Neural cell (in vitro differentiated cells): ENCODE measurements around the gene TESMIN. TPM values are rescaled to one million over a fixed set of nuclear protein-coding genes. Genes with fewer than 3 reads are reported as not detected.

ENCODE experiments used
- H2AFZ ChIP-seq: fragments of 200-600, 300-800 bp; sonication (generic), shearing (Covaris generic); 2 replicates; pipeline ENCODE4 v1.6.0; 2014; ENCODE audit warnings: low read depth, mild to moderate bottlenecking, antibody characterized with exemption, low read length, moderate library complexity
- H3F3A ChIP-seq: fragments of 200-600 bp; shearing (Covaris generic); 2 replicates; pipeline ENCODE4 v1.6.1; 2016; ENCODE audit warnings: mild to moderate bottlenecking, moderate library complexity, mixed read lengths, antibody characterized with exemption, low read length; ENCODE audit not compliant: insufficient read depth, poor library complexity, severe bottlenecking
- H3K27ac ChIP-seq: fragments of 200-600, 300-800 bp; sonication (generic), shearing (Covaris generic); 2 replicates; pipeline ENCODE4 v1.5.1; 2014; ENCODE audit warnings: mild to moderate bottlenecking, low read length, moderate library complexity
- H3K27me3 ChIP-seq: fragments of 300-800, 200-600 bp; sonication (generic), shearing (Covaris generic); 2 replicates; pipeline ENCODE4 v1.6.0; 2014; ENCODE audit warnings: mild to moderate bottlenecking, low read depth, low read length, moderate library complexity; ENCODE audit not compliant: insufficient read depth
- H3K36me3 ChIP-seq: fragments of 300-800, 200-600 bp; sonication (generic), shearing (Covaris generic); 2 replicates; pipeline ENCODE4 v1.5.1; 2014; ENCODE audit warnings: mild to moderate bottlenecking, antibody characterized with exemption, low read length, moderate library complexity; ENCODE audit not compliant: insufficient read depth
- H3K4me2 ChIP-seq: fragments of 300-800, 200-600 bp; sonication (generic), shearing (Covaris generic); 2 replicates; pipeline ENCODE4 v1.6.0; 2014; ENCODE audit warnings: mild to moderate bottlenecking, low read length
- H3K4me3 ChIP-seq: fragments of 300-800, 200-600 bp; sonication (generic), shearing (Covaris generic); 2 replicates; pipeline ENCODE4 v1.5.1; 2014; ENCODE audit warnings: mild to moderate bottlenecking, low read length, moderate library complexity
- H3K79me2 ChIP-seq: fragments of 200-600 bp; shearing (Covaris generic); replicated peaks from 2 replicates; pipeline ENCODE4 v1.6.0; 2014; ENCODE audit warnings: mild to moderate bottlenecking, low read length, moderate library complexity; ENCODE audit not compliant: insufficient read depth
- H3K9ac ChIP-seq: fragments of 300-800, 200-600 bp; sonication (generic), shearing (Covaris generic); 2 replicates; pipeline ENCODE4 v1.6.1; 2016; ENCODE audit warnings: mild to moderate bottlenecking, low read length, mixed read lengths
- H3K9me2 ChIP-seq: fragments of 200-600 bp; shearing (Covaris generic); 2 replicates; pipeline ENCODE4 v1.6.1; 2016; ENCODE audit warnings: mild to moderate bottlenecking, low read length, mixed read lengths; ENCODE audit not compliant: insufficient read depth
- H3K9me3 ChIP-seq: fragments of 200-600, 300-800 bp; sonication (generic), shearing (Covaris generic); 2 replicates; pipeline ENCODE4 v1.6.1; 2016; ENCODE audit warnings: mild to moderate bottlenecking, mixed run types, low read length, moderate library complexity, mixed read lengths
- H4K20me1 ChIP-seq: fragments of 200-600 bp; shearing (Covaris generic); 2 replicates; pipeline ENCODE4 v1.6.1; 2016; ENCODE audit warnings: mild to moderate bottlenecking, mixed run types; ENCODE audit not compliant: insufficient read depth
- CTCF ChIP-seq: fragments of 450-650 bp; IDR thresholded peaks from 2 replicates; pipeline ENCODE4 v1.5.1; 2014; ENCODE audit warnings: antibody characterized with exemption, mild to moderate bottlenecking, moderate library complexity; ENCODE audit not compliant: poor library complexity, severe bottlenecking
- EP300 ChIP-seq: fragments of 450-650 bp; conservative IDR thresholded peaks from 2 replicates; pipeline ENCODE4 v1.6.1; 2014; ENCODE audit warnings: antibody characterized with exemption, mild to moderate bottlenecking, moderate library complexity; ENCODE audit not compliant: poor library complexity, severe bottlenecking
- EZH2 ChIP-seq: fragments of 200-600, 300-800 bp; shearing (Covaris generic), sonication (generic); IDR thresholded peaks from 2 replicates; pipeline ENCODE4 v1.6.1; 2014; ENCODE audit warnings: antibody characterized with exemption, low read length, borderline replicate concordance, mild to moderate bottlenecking; ENCODE audit not compliant: insufficient read depth, poor library complexity, severe bottlenecking
- POLR2AphosphoS5 ChIP-seq: IDR thresholded peaks from 2 replicates; pipeline ENCODE4 v1.6.1; 2012
- RAD21 ChIP-seq: fragments of 450-650 bp; conservative IDR thresholded peaks from 2 replicates; pipeline ENCODE4 v1.6.1; 2014; ENCODE audit warnings: antibody characterized with exemption, mild to moderate bottlenecking, moderate library complexity
- REST ChIP-seq: IDR thresholded peaks from 2 replicates; pipeline ENCODE4 v1.6.1; 2012; ENCODE audit warnings: borderline replicate concordance
- SMC3 ChIP-seq: fragments of 450-650 bp; conservative IDR thresholded peaks from 2 replicates; pipeline ENCODE4 v1.6.1; 2014; ENCODE audit warnings: antibody characterized with exemption, mild to moderate bottlenecking, moderate library complexity; ENCODE audit not compliant: poor library complexity
- polyA plus RNA-seq: library from polyadenylated mRNA; depleted of rRNA; stranded (reverse); fragments of >200 nt; gene quantifications from 2 replicates; pipeline ENCODE4 v1.2.3, GENCODE V29; 2014

The TESMIN gene
- polyA plus RNA-seq, 1 donor from 2014 or later: not detected

GRCh38 chr11:68661697-68662603 is 89.4 kb downstream of the TESMIN start:
- no peaks in the 10 kb centered on the region for H3K9me3 ChIP-seq
- no peaks in the 10 kb centered on the region for H3F3A ChIP-seq
- H4K20me1 ChIP-seq: no peaks in the 10 kb centered on the region
- H3K27me3 ChIP-seq: no peaks in the 10 kb centered on the region
- no peak for TF ChIP-seq EP300
- TF ChIP-seq CTCF: no peak
- no peak for TF ChIP-seq POLR2AphosphoS5
- TF ChIP-seq SMC3: no peak
- no peak for TF ChIP-seq RAD21
- TF ChIP-seq EZH2: no peak
- no peak overlapping the region for H3K27ac ChIP-seq
- no peaks in the 10 kb centered on the region for H3K9me2 ChIP-seq
- H3K9ac ChIP-seq: no peak overlapping the region
- no peak overlapping the region for H3K4me3 ChIP-seq
- H2AFZ ChIP-seq: no peak overlapping the region
- no peak overlapping the region for H3K4me2 ChIP-seq
- H3K36me3 ChIP-seq: no peaks in the 10 kb centered on the region
- no peaks in the 10 kb centered on the region for H3K79me2 ChIP-seq

GRCh38 chr11:68661014-68661413 is 90.3 kb downstream of the TESMIN start:
- Histone ChIP-seq H3K9me2 (no peaks in the 10 kb centered on the region), H2AFZ (no peak overlapping the region), H3K79me2 (no peaks in the 10 kb centered on the region), H3F3A (no peaks in the 10 kb centered on the region), H3K9ac (no peak overlapping the region), H3K27me3 (no peaks in the 10 kb centered on the region), H3K9me3 (peaks cover under 1% of the 10 kb centered on the region), H3K4me3 (no peak overlapping the region), H3K27ac (no peak overlapping the region), H3K36me3 (no peaks in the 10 kb centered on the region), H3K4me2 (no peak overlapping the region), H4K20me1 (no peaks in the 10 kb centered on the region)
- no peak for TF ChIP-seq REST
